Right lobe of liver (tissue), 4 donors: ENCODE results near the gene ZNF780A.

Experiments
- CTCF ChIP-seq, 4 donors: fragments of 200-600 bp in 3 of 4; fragments of 450-650 bp in 1 of 4; IDR thresholded peaks; one replicate each; pipeline versions ENCODE4 v1.5.1 to v1.8.0; 2016 to 2022; ENCODE audit warnings: antibody characterized with exemption in 4 of 4, mild to moderate bottlenecking in 2 of 4
- POLR2A ChIP-seq: fragments of 450-650 bp; IDR thresholded peaks from one replicate; pipeline ENCODE4 v1.6.1; 2017; ENCODE audit warnings: antibody characterized with exemption, mild to moderate bottlenecking
- donor health status: DM: no; HTN: no; CAD: no.
- donor health status: DM: no; HTN: no; CAD: no.
- donor health status: DM: no; HTN: yes; CAD: no.

- TF ChIP-seq CTCF (IDR thresholded peaks at IDR 0.05) = no peak
- no peak for TF ChIP-seq POLR2A
Observed at GRCh38 chr19:40057166-40057565, 33.6 kb downstream of the ZNF780A start.
